HepG2 (cell line): Measurements from ENCODE around the gene PNPLA1. TPM values are rescaled to one million over a fixed set of nuclear protein-coding genes. Genes with fewer than 3 reads are reported as not detected.

Experiments
- ATAC-seq: fragments of 200-7000 bp; cut with Tn5 transposase; 3 replicates; pipeline ENCODE4 v1.9.1; 2020; ENCODE audit warnings: mild to moderate bottlenecking, moderate library complexity
- BruUV-seq: library from RNA; stranded (reverse); fragments of 400-500 nt; replicated peaks from 2 replicates; lab custom pipeline; 2021; lab: Mats Ljungman, UMichigan
- CTCF ChIA-PET: fragments of 300-600 bp; formaldehyde crosslinking; extraction: SDS; loops from one replicate; lab custom pipeline; 2021; ENCODE audit warnings: low total read pairs, inconsistent platforms, low intra/inter-chr PET ratio; lab: Yijun Ruan, JAX
- POLR2A ChIA-PET: fragments of 350-600 bp; sonication (Branson Sonifier 250); formaldehyde crosslinking; loops from one replicate; lab custom pipeline; 2020; ENCODE audit warnings: antibody characterized with exemption, inconsistent platforms; lab: Yijun Ruan, JAX
- DNase-seq: peaks from one replicate; pipeline ENCODE4 v3.0.0-alpha.2; 2015; ENCODE audit warnings: low spot score
- FAIRE-seq: peaks from 3 replicates; lab custom pipeline; 2011; peaks lifted over from hg19 to GRCh38; lab: Jason Lieb, UNC
- H2AFZ ChIP-seq: one replicate; pipeline ENCODE4 v1.6.1; 2011; ENCODE audit warnings: low read length, inconsistent platforms
- H3K27ac ChIP-seq: fragments of 300-600 bp; 3 replicates; pipeline ENCODE4 v1.8.0; 2011; ENCODE audit warnings: mixed run types, mild to moderate bottlenecking, mixed read lengths, low read length, inconsistent platforms; ENCODE audit not compliant: insufficient read depth; ENCODE audit errors: extremely low read length
- H3K27me3 ChIP-seq, 2 experiments: fragments of 200-600 bp in 1 of 2; 2 replicates in 1 of 2; 3 replicates in 1 of 2; pipeline versions ENCODE4 v1.6.0 to v1.8.0; 2011; ENCODE audit warnings: low read length in 2 of 2, mild to moderate bottlenecking in 2 of 2, moderate library complexity in 2 of 2, inconsistent platforms in 1 of 2; ENCODE audit not compliant: insufficient read depth in 2 of 2, control insufficient read depth in 1 of 2
- H3K36me3 ChIP-seq, 2 experiments: fragments of 200-600 bp in 1 of 2; replicated peaks in 1 of 2; 2 replicates in 1 of 2; 3 replicates in 1 of 2; pipeline versions ENCODE4 v1.5.1 to v1.8.0; 2011; ENCODE audit warnings: low read length in 2 of 2, inconsistent platforms in 1 of 2; ENCODE audit not compliant: insufficient read depth in 2 of 2, control insufficient read depth in 1 of 2
- H3K4me1 ChIP-seq: 2 replicates; pipeline ENCODE4 v1.5.1; 2012; ENCODE audit warnings: low read length, inconsistent platforms; ENCODE audit not compliant: insufficient read depth
- H3K4me2 ChIP-seq: 2 replicates; pipeline ENCODE4 v1.6.0; 2011; ENCODE audit warnings: low read depth, low read length, inconsistent platforms
- H3K4me3 ChIP-seq, 3 experiments: fragments of 200-600 bp in 1 of 3; sonication (generic), shearing (Covaris generic) in 1 of 3; replicated peaks in 1 of 3; 2 replicates each; pipeline ENCODE4 v1.5.1; 2011 to 2016; ENCODE audit warnings: low read length in 3 of 3, inconsistent platforms in 2 of 3, low read depth in 2 of 3, mild to moderate bottlenecking in 2 of 3, control low read depth in 1 of 3, mixed read lengths in 1 of 3; ENCODE audit not compliant: insufficient read depth in 1 of 3
- H3K79me2 ChIP-seq: one replicate; pipeline ENCODE4 v1.6.1; 2011; ENCODE audit warnings: low read length, inconsistent platforms; ENCODE audit not compliant: insufficient read depth
- H3K9ac ChIP-seq: 2 replicates; pipeline ENCODE4 v1.6.0; 2011; ENCODE audit warnings: mild to moderate bottlenecking, low read depth, low read length, inconsistent platforms; ENCODE audit not compliant: insufficient read depth
- H3K9me3 ChIP-seq: 2 replicates; pipeline ENCODE4 v1.5.1; 2012; ENCODE audit warnings: mild to moderate bottlenecking, low read length
- H4K20me1 ChIP-seq: 2 replicates; pipeline ENCODE4 v1.6.0; 2011; ENCODE audit warnings: inconsistent platforms, mild to moderate bottlenecking, low read length, moderate library complexity; ENCODE audit not compliant: insufficient read depth
- ERF ChIP-seq: IDR thresholded peaks from 2 replicates; pipeline ENCODE4 v1.6.1; 2018; ENCODE audit warnings: missing biosample characterization, missing genetic modification reagents
- FOXP1 ChIP-seq, 2 experiments: fragments of 450-650 bp in 1 of 2; IDR thresholded peaks; 2 replicates each; pipeline ENCODE4 v1.6.1; 2017 to 2018; ENCODE audit warnings: antibody characterized with exemption in 1 of 2
- RFXAP ChIP-seq: sonication (generic); formaldehyde crosslinking; IDR thresholded peaks from 2 replicates; pipeline ENCODE4 v1.4.0; 2020; ENCODE audit warnings: missing genetic modification reagents, borderline replicate concordance
- ZFAT ChIP-seq: sonication (generic); formaldehyde crosslinking; conservative IDR thresholded peaks from 2 replicates; pipeline ENCODE4 v1.8.1; 2023; ENCODE audit warnings: missing genetic modification reagents, inconsistent platforms
- ZNF296 ChIP-seq: sonication (generic); formaldehyde crosslinking; conservative IDR thresholded peaks from 2 replicates; pipeline ENCODE4 v1.5.0; 2020; ENCODE audit warnings: mild to moderate bottlenecking, missing genetic modification reagents
- ZNF510 ChIP-seq: sonication (generic); formaldehyde crosslinking; IDR thresholded peaks from 2 replicates; pipeline ENCODE4 v1.4.0; 2020; ENCODE audit warnings: low read depth, mild to moderate bottlenecking, missing genetic modification reagents
- WGBS: methylation state at CpG from one replicate; pipeline ENCODE4 v1.1.6; 2017; ENCODE audit warnings: low lambda C conversion rate; 5-methylcytosine and 5-hydroxymethylcytosine counted together
- in situ Hi-C: cut with HindIII; loops from 2 replicates; pipeline ENCODE4 v1.10.0; 2017; ENCODE audit warnings: low pct_unique_long_range_greater_than_20kb; ENCODE audit not compliant: extremely low pct_ligation_motif_present
- intact Hi-C: fragments of 100-400 bp; cut with micrococcal nuclease; formaldehyde crosslinking; loops from one replicate; pipeline ENCODE4 v1.10.0; 2022; ENCODE audit not compliant: unreplicated experiment
- polyA plus RNA-seq, 8 experiments: library from polyadenylated mRNA; depleted of rRNA in 3 of 8; stranded (reverse) in 7 of 8; unstranded in 1 of 8; fragments of >200 nt; fragmentation: Illumina TruSeq in 4 of 8; extraction: Trizol in 4 of 8; gene quantifications; 2 replicates each; pipeline versions ENCODE4 v1.2.1 to v1.2.3, GENCODE V29; 2011 to 2016; ENCODE audit warnings: low read depth in 4 of 8, missing spikeins in 1 of 8, mixed read lengths in 1 of 8; ENCODE audit not compliant: insufficient read depth in 1 of 8
- total RNA-seq, 5 experiments: library from RNA; depleted of rRNA; stranded (reverse); fragments of >200 nt; fragmentation: Illumina TruSeq; extraction: Trizol; gene quantifications; 2 replicates each; pipeline ENCODE4 v1.2.3, GENCODE V29; 2016; ENCODE audit warnings: low read depth in 1 of 5
- TF ChIP-seq, protein P1 (sequence below): IDR thresholded peaks from 2 replicates; pipeline ENCODE4 v1.6.1; 2016; ENCODE audit warnings: missing biosample characterization, missing genetic modification reagents, low read depth

PNPLA1 gene
- total and polyA plus RNA-seq, 2 of the 13 experiments (the other 11 are each of a cell fraction or from before 2014, with no cell fraction given), result not detected

DNA sequence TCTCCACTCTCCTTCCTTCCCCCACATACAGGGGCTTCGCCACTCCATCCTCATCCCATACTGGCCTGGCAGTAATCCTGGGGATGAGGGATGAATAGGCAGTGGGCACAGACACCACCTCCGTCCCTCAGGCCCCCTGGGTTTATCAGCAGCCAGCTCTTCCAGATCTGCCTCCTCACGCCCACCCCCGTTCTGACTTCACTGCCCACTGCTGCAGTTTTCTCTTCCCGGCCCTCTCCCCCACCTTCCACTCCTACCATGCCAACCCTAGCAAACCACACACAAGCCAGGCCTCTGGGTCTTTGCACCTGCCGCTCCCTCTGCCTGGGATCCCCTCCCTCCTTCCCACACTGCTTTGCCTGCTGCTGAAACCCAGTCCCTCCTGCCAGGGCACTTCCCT is 22.3 kb downstream of the PNPLA1 start:
- H3K4me2 ChIP-seq, result no peak overlapping the region
- H3K4me1 ChIP-seq, result peaks cover 10% of the 10 kb centered on the region
- ATAC-seq, result no peak
- ChIA-PET CTCF (no interaction called here), POLR2A (no interaction called here)
- no TSS peak for BruUV-seq
- intact Hi-C loops, result no loop called here
- no peak overlapping the region for H2AFZ ChIP-seq
- no peak overlapping the region for H3K4me3 ChIP-seq
- H3K9me3 ChIP-seq, result no peaks in the 10 kb centered on the region
- H3K27ac ChIP-seq, result no peak overlapping the region
- FAIRE-seq, result no peak
- peaks cover 8 to 35% of the 10 kb centered on the region in 2 experiments; a peak in 4 of 5 replicates for H3K27me3 ChIP-seq
- no peak for DNase-seq
- in situ Hi-C loops, result no loop called here
- no peaks in the 10 kb centered on the region for H4K20me1 ChIP-seq
- WGBS, result 28% methylated on average over 6 of the region's 6 CpGs
- H3K36me3 ChIP-seq, result no peaks in the 10 kb centered on the region
- H3K79me2 ChIP-seq, result no peaks in the 10 kb centered on the region
- H3K9ac ChIP-seq, result no peak overlapping the region
- TF ChIP-seq ZNF510 (CRISPR knock-in tag) (no peak), ZNF296 (no peak)

DNA sequence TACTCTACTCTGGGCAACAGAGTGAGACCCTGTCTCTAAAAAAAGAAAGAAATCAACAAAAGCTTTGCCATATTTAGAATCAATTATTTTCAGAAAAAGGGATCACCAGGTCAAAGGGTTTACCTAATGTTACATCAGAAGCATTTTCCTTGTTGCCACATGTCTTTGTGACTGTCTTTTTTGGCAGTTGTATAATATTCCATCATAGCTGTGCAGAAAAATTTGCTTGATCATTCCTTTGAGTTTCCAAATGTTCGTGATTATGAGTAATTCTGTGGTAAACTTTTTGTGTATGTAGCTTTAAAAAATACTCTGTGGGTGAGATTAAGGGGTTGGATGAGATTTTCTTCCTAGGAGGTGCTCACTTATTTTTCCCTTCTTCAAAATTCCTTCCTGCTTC is 26.4 kb downstream of the PNPLA1 start:
- H3K9ac ChIP-seq, result no peak overlapping the region
- CTCF ChIA-PET, result no interaction called here

More for the DNA sequence above, 26.4 kb downstream of the PNPLA1 start:
- peaks cover 6 to 35% of the 10 kb centered on the region in 2 experiments; a peak in 3 of 5 replicates for H3K27me3 ChIP-seq
- H3K9me3 ChIP-seq, result no peaks in the 10 kb centered on the region
- H3K79me2 ChIP-seq, result no peaks in the 10 kb centered on the region
- H4K20me1 ChIP-seq, result no peaks in the 10 kb centered on the region
- no peaks in the 10 kb centered on the region for H3K4me1 ChIP-seq
- intact Hi-C loops (no loop called here), in situ Hi-C loops (no loop called here)
- POLR2A ChIA-PET, result no interaction called here
- WGBS, result 0% methylated on average over 1 of the region's 1 CpG
- no peak for DNase-seq
- no peaks in the 10 kb centered on the region for H3K36me3 ChIP-seq
- no peak overlapping the region for H3K4me2 ChIP-seq
- no peak overlapping the region for H2AFZ ChIP-seq
- TF ChIP-seq FOXP1 (IDR thresholded peaks at IDR 0.05) (no peak), FOXP1 (CRISPR knock-in tag; IDR thresholded peaks at IDR 0.05) (no peak), ERF (CRISPR knock-in tag) (no peak), RFXAP (CRISPR knock-in tag) (no peak), ZFAT (CRISPR knock-in tag) (no peak)
- TF ChIP-seq, protein P1, sequence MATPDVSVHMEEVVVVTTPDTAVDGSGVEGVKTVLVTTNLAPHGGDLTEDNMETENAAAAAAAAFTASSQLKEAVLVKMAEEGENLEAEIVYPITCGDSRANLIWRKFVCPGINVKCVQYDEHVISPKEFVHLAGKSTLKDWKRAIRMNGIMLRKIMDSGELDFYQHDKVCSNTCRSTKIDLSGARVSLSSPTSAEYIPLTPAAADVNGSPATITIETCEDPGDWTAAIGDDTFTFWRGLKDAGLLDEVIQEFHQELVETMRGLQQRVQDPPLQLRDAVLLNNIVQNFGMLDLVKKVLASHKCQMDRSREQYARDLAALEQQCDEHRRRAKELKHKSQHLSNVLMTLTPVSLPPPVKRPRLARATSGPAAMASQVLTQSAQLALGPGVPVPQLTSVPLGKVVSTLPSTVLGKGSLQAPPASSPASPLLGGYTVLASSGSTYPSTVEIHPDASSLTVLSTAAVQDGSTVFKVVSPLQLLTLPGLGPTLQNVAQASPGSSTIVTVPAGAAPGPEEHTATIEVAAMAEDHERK (CRISPR knock-in tag), result no peak
- no peak for FAIRE-seq
- ATAC-seq, result no peak
- no peak overlapping the region for H3K4me3 ChIP-seq
- BruUV-seq, result no TSS peak
- H3K27ac ChIP-seq, result no peak overlapping the region
